K562 (cell line): ENCODE results near the gene RAI14. TPM values are rescaled to one million over a fixed set of nuclear protein-coding genes. Genes with fewer than 3 reads are reported as not detected.

ENCODE experiments used
- ARID1B ChIP-seq: fragments of 450-650 bp; IDR thresholded peaks from 2 replicates; pipeline ENCODE4 v1.6.1; 2016; ENCODE audit warnings: antibody characterized with exemption, mild to moderate bottlenecking, inconsistent platforms
- ATF7 ChIP-seq: fragments of 450-650 bp; IDR thresholded peaks from 2 replicates; pipeline ENCODE4 v1.7.1; 2014; ENCODE audit warnings: mild to moderate bottlenecking, moderate library complexity
- BRF1 ChIP-seq: IDR thresholded peaks from 3 replicates; pipeline ENCODE4 v1.6.1; 2011; ENCODE audit warnings: borderline replicate concordance, mild to moderate bottlenecking; ENCODE audit not compliant: insufficient read length; ENCODE audit errors: extremely low read depth
- CTCF ChIP-seq, 3 experiments: IDR thresholded peaks in 2 of 3; conservative IDR thresholded peaks in 1 of 3; 2 replicates each; pipeline ENCODE4 v1.5.1; 2011 to 2012; ENCODE audit warnings: low read length in 3 of 3, mild to moderate bottlenecking in 3 of 3, control low read depth in 2 of 3, improper control_type of control experiment in 1 of 3, inconsistent platforms in 1 of 3, low read depth in 1 of 3, mixed read lengths in 1 of 3, moderate library complexity in 1 of 3; ENCODE audit not compliant: insufficient read depth in 2 of 3
- EP300 ChIP-seq: IDR thresholded peaks from 2 replicates; pipeline ENCODE4 v1.6.1; 2012; ENCODE audit warnings: low read length, improper control_type of control experiment
- FOSL1 ChIP-seq: fragments of 200-800 bp; sonication (Bioruptor generic); conservative IDR thresholded peaks from 2 replicates; pipeline ENCODE4 v1.6.1; 2016; ENCODE audit warnings: missing genetic modification characterization, missing compliant biosample characterization
- HMBOX1 ChIP-seq: sonication (generic); IDR thresholded peaks from 2 replicates; pipeline ENCODE4 v1.6.1; 2016
- L3MBTL2 ChIP-seq: fragments of 450-650 bp; IDR thresholded peaks from 2 replicates; pipeline ENCODE4 v1.6.1; 2016; ENCODE audit warnings: mild to moderate bottlenecking, moderate library complexity
- MEIS2 ChIP-seq: fragments of 450-650 bp; IDR thresholded peaks from 2 replicates; pipeline ENCODE4 v1.6.1; 2014; ENCODE audit warnings: mild to moderate bottlenecking; ENCODE audit not compliant: partially characterized antibody
- MTA2 ChIP-seq: fragments of 450-650 bp; IDR thresholded peaks from 2 replicates; pipeline ENCODE4 v1.6.1; 2016; ENCODE audit warnings: low read depth
- NFRKB ChIP-seq: fragments of 450-650 bp; IDR thresholded peaks from 2 replicates; pipeline ENCODE4 v1.6.1; 2016; ENCODE audit warnings: low read depth
- NR2C1 ChIP-seq, 2 experiments: fragments of 450-650 bp; IDR thresholded peaks; 2 replicates each; pipeline ENCODE4 v1.6.1; 2017; ENCODE audit warnings: mild to moderate bottlenecking in 2 of 2, antibody characterized with exemption in 1 of 2, inconsistent platforms in 1 of 2, missing compliant biosample characterization in 1 of 2, missing genetic modification characterization in 1 of 2
- PHF8 ChIP-seq: fragments of 200-600 bp; sonication (generic); IDR thresholded peaks from 2 replicates; pipeline ENCODE4 v1.6.1; 2012; ENCODE audit warnings: mixed run types, mild to moderate bottlenecking, inconsistent platforms, low read length, moderate library complexity, borderline replicate concordance
- RCOR1 ChIP-seq, 2 experiments: IDR thresholded peaks; 2 replicates each; pipeline ENCODE4 v1.6.1; 2012; ENCODE audit warnings: low read depth in 2 of 2, low read length in 2 of 2, borderline replicate concordance in 1 of 2, improper control_type of control experiment in 1 of 2
- TBP ChIP-seq: optimal IDR thresholded peaks from 2 replicates; pipeline ENCODE3; 2011; ENCODE audit warnings: low read depth, low read length, improper control_type of control experiment
- TCF3 ChIP-seq: sonication (generic); formaldehyde crosslinking; IDR thresholded peaks from 2 replicates; pipeline ENCODE4 v1.4.0; 2020; ENCODE audit warnings: mild to moderate bottlenecking, missing genetic modification reagents
- ZBTB17 ChIP-seq: fragments of 450-650 bp; formaldehyde crosslinking; IDR thresholded peaks from 2 replicates; pipeline ENCODE4 v1.4.0; 2020; ENCODE audit warnings: mild to moderate bottlenecking
- ZBTB8A ChIP-seq: fragments of 450-650 bp; IDR thresholded peaks from 2 replicates; pipeline ENCODE4 v1.6.1; 2018; ENCODE audit warnings: mild to moderate bottlenecking, moderate library complexity; ENCODE audit not compliant: partially characterized antibody
- polyA plus RNA-seq, 8 experiments: library from polyadenylated mRNA; depleted of rRNA in 4 of 8; stranded (reverse) in 5 of 8; unstranded in 3 of 8; fragments of >200 nt; fragmentation: Nextera tagmentation in 2 of 8; fragmentation: Illumina TruSeq in 1 of 8; extraction: Ambion mirVana in 2 of 8; extraction: Trizol in 1 of 8; gene quantifications; 2 replicates each; pipeline versions ENCODE4 v1.2.1 to v1.2.3, GENCODE V29; 2011 to 2014; ENCODE audit warnings: inconsistent platforms in 1 of 8, missing spikeins in 1 of 8
- total RNA-seq, 7 experiments: library from RNA; depleted of rRNA in 6 of 7; stranded (reverse); fragments of >200 nt in 6 of 7; fragmentation: Illumina TruSeq in 2 of 7; extraction: Trizol in 2 of 7; gene quantifications; 2 replicates each; pipeline versions ENCODE4 v1.2.1 to v1.2.3, GENCODE V29; 2011 to 2021; ENCODE audit warnings: low replicate concordance in 1 of 7
- TF ChIP-seq, protein P1 (sequence below): fragments of 450-650 bp; conservative IDR thresholded peaks from 2 replicates; pipeline ENCODE4 v1.6.1; 2016; ENCODE audit warnings: missing genetic modification characterization, low read depth, mild to moderate bottlenecking, missing compliant biosample characterization, moderate library complexity
- TF ChIP-seq, protein P2 (sequence below): sonication (generic); formaldehyde crosslinking; IDR thresholded peaks from 2 replicates; pipeline ENCODE4 v1.8.0; 2022; ENCODE audit warnings: missing genetic modification reagents, mild to moderate bottlenecking, borderline replicate concordance
- TF ChIP-seq, protein P3 (sequence below): fragments of 450-650 bp; IDR thresholded peaks from 2 replicates; pipeline ENCODE4 v1.6.1; 2014; ENCODE audit warnings: low read depth, mild to moderate bottlenecking, moderate library complexity, borderline replicate concordance

Gene RAI14
- total and polyA plus RNA-seq, 9 of the 15 experiments (the other 6 are each of a cell fraction or from before 2014, with no cell fraction given) = 11.3 to 82.5 (median 34.8) TPM

- TF ChIP-seq CTCF (IDR thresholded peaks at IDR 0.05 in 2 of 3, conservative IDR thresholded peaks at IDR 0.05 in 1 of 3; ENCODE audit: insufficient read depth in 2 of 3, low read depth in 1 of 3, low read length in 3 of 3) (peak; percentile 40 to 55 (median 54); a peak in 4 of 6 replicates), L3MBTL2 (peak; percentile 40; the same call in 1 of the 2 replicates), MTA2 (peak; percentile 4; the same call in 1 of the 2 replicates), ZBTB17 (CRISPR knock-in tag) (no peak), BRF1 (no peak), ARID1B (peak; percentile 70), TCF3 (peak; percentile 18; the same call in 1 of the 2 replicates), TBP (peak; percentile 63), NR2C1 (IDR thresholded peaks at IDR 0.05) (no peak), NR2C1 (tag; IDR thresholded peaks at IDR 0.05) (no peak), ATF7 (peak; percentile 85), RCOR1 (IDR thresholded peaks at IDR 0.05; ENCODE audit: borderline replicate concordance in 1 of 2, low read depth in 2 of 2, low read length in 2 of 2) (peak in 1 of 2 experiments; percentile 73; a peak in 2 of 4 replicates), FOSL1 (peak; percentile 95), NFRKB (no peak), MEIS2 (peak; percentile 70), EP300 (peak; percentile 64), ZBTB8A (no peak), HMBOX1 (peak; percentile 55; the same call in 1 of the 2 replicates), PHF8 (peak; percentile 28; the same call in 1 of the 2 replicates)
- TF ChIP-seq, protein P1, sequence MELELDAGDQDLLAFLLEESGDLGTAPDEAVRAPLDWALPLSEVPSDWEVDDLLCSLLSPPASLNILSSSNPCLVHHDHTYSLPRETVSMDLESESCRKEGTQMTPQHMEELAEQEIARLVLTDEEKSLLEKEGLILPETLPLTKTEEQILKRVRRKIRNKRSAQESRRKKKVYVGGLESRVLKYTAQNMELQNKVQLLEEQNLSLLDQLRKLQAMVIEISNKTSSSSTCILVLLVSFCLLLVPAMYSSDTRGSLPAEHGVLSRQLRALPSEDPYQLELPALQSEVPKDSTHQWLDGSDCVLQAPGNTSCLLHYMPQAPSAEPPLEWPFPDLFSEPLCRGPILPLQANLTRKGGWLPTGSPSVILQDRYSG = 0 out of 2 replicates have a peak, but pooled peaks have one; percentile 23
- TF ChIP-seq, protein P2, sequence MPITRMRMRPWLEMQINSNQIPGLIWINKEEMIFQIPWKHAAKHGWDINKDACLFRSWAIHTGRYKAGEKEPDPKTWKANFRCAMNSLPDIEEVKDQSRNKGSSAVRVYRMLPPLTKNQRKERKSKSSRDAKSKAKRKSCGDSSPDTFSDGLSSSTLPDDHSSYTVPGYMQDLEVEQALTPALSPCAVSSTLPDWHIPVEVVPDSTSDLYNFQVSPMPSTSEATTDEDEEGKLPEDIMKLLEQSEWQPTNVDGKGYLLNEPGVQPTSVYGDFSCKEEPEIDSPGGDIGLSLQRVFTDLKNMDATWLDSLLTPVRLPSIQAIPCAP (CRISPR knock-in tag) = no peak
- TF ChIP-seq, protein P3, sequence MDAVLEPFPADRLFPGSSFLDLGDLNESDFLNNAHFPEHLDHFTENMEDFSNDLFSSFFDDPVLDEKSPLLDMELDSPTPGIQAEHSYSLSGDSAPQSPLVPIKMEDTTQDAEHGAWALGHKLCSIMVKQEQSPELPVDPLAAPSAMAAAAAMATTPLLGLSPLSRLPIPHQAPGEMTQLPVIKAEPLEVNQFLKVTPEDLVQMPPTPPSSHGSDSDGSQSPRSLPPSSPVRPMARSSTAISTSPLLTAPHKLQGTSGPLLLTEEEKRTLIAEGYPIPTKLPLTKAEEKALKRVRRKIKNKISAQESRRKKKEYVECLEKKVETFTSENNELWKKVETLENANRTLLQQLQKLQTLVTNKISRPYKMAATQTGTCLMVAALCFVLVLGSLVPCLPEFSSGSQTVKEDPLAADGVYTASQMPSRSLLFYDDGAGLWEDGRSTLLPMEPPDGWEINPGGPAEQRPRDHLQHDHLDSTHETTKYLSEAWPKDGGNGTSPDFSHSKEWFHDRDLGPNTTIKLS = no peak
These were observed 30.7 kb downstream of the RAI14 start (continued) for GRCh38 chr5:34686762-34687268.
